GM12874 (cell line): ENCODE data around the gene SLC8B1.

Experiments
- CTCF ChIP-seq: IDR thresholded peaks from 2 replicates; pipeline ENCODE4 v1.5.1; 2011; ENCODE audit warnings: low read depth, mild to moderate bottlenecking, control low read depth, low read length, moderate library complexity; ENCODE audit not compliant: insufficient read depth

The SLC8B1 gene

DNA sequence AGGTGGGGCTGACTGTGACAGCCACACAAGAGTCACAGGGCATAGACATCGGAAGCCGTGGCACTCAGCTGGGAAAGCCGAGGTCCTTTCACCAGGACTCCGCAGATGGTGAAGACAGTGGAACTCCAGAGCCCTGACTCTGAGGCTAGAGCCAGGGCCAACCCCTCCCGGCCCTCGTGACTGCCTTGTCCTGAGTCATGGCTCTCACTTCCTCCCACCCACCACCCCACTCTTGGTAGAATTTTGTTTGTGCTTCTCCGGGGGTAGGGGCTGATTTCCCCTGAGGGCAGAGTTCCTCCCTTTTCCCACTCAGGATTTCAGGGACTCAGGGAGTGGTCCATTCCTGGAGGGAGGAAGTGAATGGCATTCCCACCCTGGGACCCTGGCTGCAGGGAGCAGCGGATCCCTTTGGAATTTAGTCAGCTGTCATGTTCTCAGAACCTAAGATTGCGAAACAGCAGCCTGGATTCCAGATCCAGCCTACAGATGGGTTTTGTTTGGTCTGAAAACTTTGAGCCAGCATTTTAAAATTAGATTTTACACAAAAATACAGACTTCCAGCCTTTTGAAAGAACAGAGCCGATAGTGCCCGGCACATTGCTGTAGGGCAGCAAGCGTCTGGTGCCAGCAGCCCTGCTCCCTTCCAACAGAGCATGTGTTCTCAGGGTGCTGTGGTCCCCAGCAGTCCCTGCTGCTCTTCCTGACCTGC is 62.9 kb downstream of the SLC8B1 start:
- no peak for TF ChIP-seq CTCF

DNA sequence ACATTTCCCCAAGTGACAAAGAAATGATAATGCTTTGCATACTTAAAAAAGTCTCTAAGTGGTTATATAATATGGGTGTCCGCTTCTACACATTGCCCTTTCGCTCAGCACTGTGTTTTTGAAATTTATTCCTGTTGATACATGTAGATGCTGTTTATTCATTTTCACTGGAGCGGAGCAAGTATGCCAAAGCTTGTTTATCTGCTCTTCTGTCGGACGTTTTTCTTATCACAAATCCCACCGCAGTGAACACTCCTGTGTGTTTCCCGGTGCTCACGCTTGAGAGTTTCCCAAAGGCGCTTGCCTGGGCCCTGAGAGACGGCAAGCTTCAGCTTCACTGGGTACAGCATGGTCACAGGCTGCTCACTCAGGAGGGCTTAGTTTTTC is 63.5 kb downstream of the SLC8B1 start:
- TF ChIP-seq CTCF, result no peak

DNA sequence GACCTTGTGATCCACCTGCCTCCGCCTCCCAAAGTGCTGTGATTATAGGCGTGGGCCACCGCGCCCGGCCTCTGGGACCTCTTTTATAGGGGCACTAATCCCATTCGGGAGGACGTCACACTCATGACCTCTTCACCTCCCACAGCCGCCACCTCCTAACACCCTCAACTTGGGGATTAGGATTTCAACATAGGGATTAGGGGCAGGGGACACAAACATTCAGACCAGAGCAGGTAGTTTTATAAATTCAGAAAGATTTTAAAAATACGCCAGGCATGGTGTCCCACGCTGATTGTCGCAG is 64.2 kb downstream of the SLC8B1 start:
- TF ChIP-seq CTCF, result no peak

- no peak for TF ChIP-seq CTCF
Observed at GRCh38 chr12:113269257-113269943, 65.5 kb downstream of the SLC8B1 start.

DNA sequence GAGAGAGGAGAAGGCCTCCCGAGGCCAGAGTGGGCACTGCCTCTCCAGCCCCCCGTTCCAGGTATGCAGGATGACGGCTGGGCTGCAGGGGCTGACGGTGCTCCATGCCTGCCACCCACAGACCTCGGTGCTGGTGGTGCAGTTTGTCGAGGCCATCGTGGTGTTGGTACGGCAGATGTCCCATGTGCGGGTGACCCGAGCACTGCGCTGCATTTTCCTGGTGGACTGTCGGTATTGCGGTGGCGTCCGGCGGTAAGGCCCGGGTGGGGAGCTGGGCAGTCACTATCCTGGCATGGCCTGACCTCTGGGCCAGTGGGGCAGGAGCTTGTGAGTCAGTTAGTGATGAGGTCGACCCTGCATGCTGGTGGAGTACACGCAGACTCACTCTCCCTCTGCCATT is 66.3 kb downstream of the SLC8B1 start:
- TF ChIP-seq CTCF, result no peak

DNA sequence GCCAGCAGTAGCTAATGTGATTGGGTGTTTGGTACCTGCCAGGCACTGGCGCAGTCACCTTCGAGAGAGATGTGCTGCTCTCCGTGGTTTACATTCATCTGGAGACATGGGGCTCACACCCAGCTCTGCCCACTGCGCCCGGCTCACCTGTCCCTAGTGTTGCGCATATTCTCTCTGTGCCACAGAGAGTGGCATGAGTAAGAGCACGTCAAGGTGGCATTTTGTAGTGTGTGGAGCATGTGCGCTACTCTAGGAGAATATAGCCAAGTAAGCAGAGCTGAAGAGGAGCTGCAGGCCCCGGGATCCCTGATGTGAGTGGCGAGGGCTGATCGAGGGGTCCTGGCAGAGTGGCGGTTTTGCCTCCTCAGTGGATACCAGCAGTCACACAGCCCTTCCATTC is 66.8 kb downstream of the SLC8B1 start:
- TF ChIP-seq CTCF, result no peak

DNA sequence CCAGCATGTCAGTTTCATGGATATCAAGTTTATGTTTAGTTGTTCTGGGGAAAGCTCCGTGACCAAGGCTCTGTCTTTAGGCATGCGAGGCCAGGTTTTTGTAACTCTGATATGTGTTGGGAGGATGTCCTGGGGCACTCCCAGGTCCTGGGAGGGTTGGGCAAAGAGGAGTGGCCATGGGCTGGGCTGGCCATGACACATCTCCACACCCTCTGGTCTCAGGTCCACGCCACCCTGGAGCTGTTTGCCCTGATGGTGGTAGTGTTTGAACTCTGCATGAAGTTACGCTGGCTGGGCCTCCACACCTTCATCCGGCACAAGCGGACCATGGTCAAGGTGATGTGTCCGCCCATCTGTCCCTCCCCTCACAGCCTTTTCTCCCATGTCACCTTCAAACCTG is 67.3 kb downstream of the SLC8B1 start:
- TF ChIP-seq CTCF, result no peak
